Mammary epithelial cell (primary cell): ENCODE measurements around the gene STIM2.

ENCODE experiments used
- CTCF ChIP-seq, 2 donors: IDR thresholded peaks in 1 of 2; conservative IDR thresholded peaks in 1 of 2; 2 replicates each; pipeline ENCODE4 v1.5.1; 2011 to 2012; ENCODE audit warnings: inconsistent platforms in 2 of 2, low read length in 2 of 2, mild to moderate bottlenecking in 2 of 2, control low read depth in 1 of 2, low read depth in 1 of 2; ENCODE audit not compliant: insufficient read depth in 1 of 2; ENCODE audit errors: extremely low read depth in 1 of 2
- EZH2 ChIP-seq: IDR thresholded peaks from 2 replicates; pipeline ENCODE4 v1.6.1; 2012; ENCODE audit warnings: low read length, inconsistent platforms, borderline replicate concordance

GRCh38 chr4:26943391-26943790 lies 82.8 kb downstream of the STIM2 start:
- TF ChIP-seq CTCF (conservative IDR thresholded peaks at IDR 0.05 in 1 of 2, IDR thresholded peaks at IDR 0.05 in 1 of 2; ENCODE audit: extremely low read depth in 1 of 2, insufficient read depth in 1 of 2, low read depth in 1 of 2, low read length in 2 of 2) = no peak
- no peak for TF ChIP-seq EZH2
